Testis (tissue), 2 donors: ENCODE measurements around the gene SEL1L2.

Experiments
- POLR2A ChIP-seq: fragments of 450-650 bp; IDR thresholded peaks from one replicate; pipeline ENCODE4 v1.6.1; 2017; ENCODE audit warnings: antibody characterized with exemption, mild to moderate bottlenecking, moderate library complexity
- TF ChIP-seq, protein P1 (sequence below), 3 experiments: fragments of 450-650 bp in 2 of 3; fragments of 200-600 bp in 1 of 3; sonication (generic) in 1 of 3; IDR thresholded peaks; one replicate each; pipeline ENCODE4 v1.5.1; 2016 to 2019; ENCODE audit warnings: antibody characterized with exemption in 3 of 3, mild to moderate bottlenecking in 2 of 3, moderate library complexity in 1 of 3

DNA sequence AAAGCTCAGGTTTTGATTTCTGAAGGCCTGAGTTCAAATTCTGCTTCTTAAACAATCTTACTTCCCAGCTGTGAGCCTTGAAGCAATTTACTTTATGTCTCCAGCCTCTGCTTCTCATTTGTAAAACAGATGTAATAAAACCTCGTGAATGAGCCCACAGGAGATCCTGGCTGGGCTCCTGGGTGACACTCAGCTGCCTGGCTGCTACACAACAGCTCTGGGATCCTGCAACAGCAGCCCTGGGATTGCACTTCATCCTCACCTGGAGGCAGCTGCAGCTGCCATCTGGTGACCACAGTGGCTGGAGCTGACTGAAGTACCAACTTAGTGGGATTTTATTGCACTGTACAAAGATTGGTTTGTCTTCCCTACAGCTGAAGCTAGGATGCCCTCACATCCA is 107.0 kb downstream of the SEL1L2 start:
- TF ChIP-seq, protein P1, sequence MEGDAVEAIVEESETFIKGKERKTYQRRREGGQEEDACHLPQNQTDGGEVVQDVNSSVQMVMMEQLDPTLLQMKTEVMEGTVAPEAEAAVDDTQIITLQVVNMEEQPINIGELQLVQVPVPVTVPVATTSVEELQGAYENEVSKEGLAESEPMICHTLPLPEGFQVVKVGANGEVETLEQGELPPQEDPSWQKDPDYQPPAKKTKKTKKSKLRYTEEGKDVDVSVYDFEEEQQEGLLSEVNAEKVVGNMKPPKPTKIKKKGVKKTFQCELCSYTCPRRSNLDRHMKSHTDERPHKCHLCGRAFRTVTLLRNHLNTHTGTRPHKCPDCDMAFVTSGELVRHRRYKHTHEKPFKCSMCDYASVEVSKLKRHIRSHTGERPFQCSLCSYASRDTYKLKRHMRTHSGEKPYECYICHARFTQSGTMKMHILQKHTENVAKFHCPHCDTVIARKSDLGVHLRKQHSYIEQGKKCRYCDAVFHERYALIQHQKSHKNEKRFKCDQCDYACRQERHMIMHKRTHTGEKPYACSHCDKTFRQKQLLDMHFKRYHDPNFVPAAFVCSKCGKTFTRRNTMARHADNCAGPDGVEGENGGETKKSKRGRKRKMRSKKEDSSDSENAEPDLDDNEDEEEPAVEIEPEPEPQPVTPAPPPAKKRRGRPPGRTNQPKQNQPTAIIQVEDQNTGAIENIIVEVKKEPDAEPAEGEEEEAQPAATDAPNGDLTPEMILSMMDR (IDR thresholded peaks at IDR 0.05) = no peak
- no peak for TF ChIP-seq POLR2A
